Measurements from ENCODE around the gene ABHD12. TPM values are rescaled to one million over a fixed set of nuclear protein-coding genes. Genes with fewer than 3 reads are reported as not detected.
"Not testable (repeated sequence)": the region's sequence is repeated elsewhere in the genome, so short reads cannot be mapped to it uniquely, and the experiment has no call there.

The ABHD12 gene
- total RNA-seq, 4 donors from 2014 or later: 10.0 to 47.6 (median 36.3) TPM

GRCh38 chr20:25402583-25402982 is 11.9 kb upstream of the ABHD12 start:
- intact Hi-C loops (cut with DNase I; ENCODE audit: low total_unique reads): no loop called here
- no peak for DNase-seq
- H3K27me3 ChIP-seq: no peaks in the 10 kb centered on the region
- H3K9me3 ChIP-seq: peaks cover 0 to 6% of the 10 kb centered on the region in 2 donors
- no peaks in the 10 kb centered on the region for H3K4me1 ChIP-seq
- TF ChIP-seq POLR2A (IDR thresholded peaks at IDR 0.05) (no peak), CTCF (IDR thresholded peaks at IDR 0.05) (no peak)
- H3K27ac ChIP-seq: no peak overlapping the region
- no peaks in the 10 kb centered on the region for H3K36me3 ChIP-seq
- no peak overlapping the region for H3K4me3 ChIP-seq

- H3K27ac ChIP-seq; intact Hi-C loops (cut with DNase I; ENCODE audit: low total_unique reads); DNase-seq; H3K9me3 ChIP-seq; H3K36me3 ChIP-seq; H3K4me1 ChIP-seq; H3K27me3 ChIP-seq; H3K4me3 ChIP-seq: not testable (repeated sequence)
Observed at GRCh38 chr20:25400291-25400732, 9.7 kb upstream of the ABHD12 start.

DNA sequence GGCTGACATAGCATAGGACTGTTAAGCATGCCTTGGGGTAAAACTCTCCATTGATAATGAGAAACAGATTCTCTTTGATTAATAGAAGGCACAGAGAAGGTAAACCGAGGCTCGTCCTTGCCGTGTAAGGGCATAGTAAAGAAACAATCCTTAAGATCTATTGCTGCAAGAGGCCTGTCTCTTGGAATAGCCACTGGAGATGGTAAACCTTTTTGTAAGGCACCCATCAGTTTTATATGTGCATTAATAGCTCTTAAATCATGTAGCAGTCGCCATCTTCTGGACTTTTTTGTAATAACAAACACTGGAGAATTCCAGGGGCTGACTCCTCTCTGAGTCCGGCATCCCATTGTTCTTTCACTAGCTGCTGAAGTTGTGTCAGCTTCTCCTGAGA is 8.4 kb upstream of the ABHD12 start:
- TF ChIP-seq POLR2A (IDR thresholded peaks at IDR 0.05): no peak
- TF ChIP-seq CTCF (IDR thresholded peaks at IDR 0.05): peak; percentile 47 to 78 (median 64)
- Histone ChIP-seq H3K9me3 (peaks cover 0 to 6% of the 10 kb centered on the region in 2 donors), H3K4me1 (no peaks in the 10 kb centered on the region), H3K36me3 (no peaks in the 10 kb centered on the region), H3K27ac (no peak overlapping the region), H3K27me3 (no peaks in the 10 kb centered on the region), H3K4me3 (no peak overlapping the region)
- DNase-seq: peak; percentile 29 to 41
- intact Hi-C loops (cut with DNase I; ENCODE audit: low total_unique reads): loop anchor here (5.0 to 10.0 kb wide), 3 partner anchors 104 to 404 kb away; partner anchors contain the start of gene APMAP

- intact Hi-C loops (cut with DNase I; ENCODE audit: low total_unique reads): loop anchor here (5.0 to 10.0 kb wide), 3 partner anchors 104 to 404 kb away; partner anchors contain the start of gene APMAP
- H3K4me3 ChIP-seq: no peak overlapping the region
- TF ChIP-seq CTCF (IDR thresholded peaks at IDR 0.05): no peak
- no peak for TF ChIP-seq POLR2A (IDR thresholded peaks at IDR 0.05)
- no peak overlapping the region for H3K27ac ChIP-seq
- H3K27me3 ChIP-seq: no peaks in the 10 kb centered on the region
- H3K4me1 ChIP-seq: no peaks in the 10 kb centered on the region
- no peak for DNase-seq
- no peaks in the 10 kb centered on the region for H3K36me3 ChIP-seq
- H3K9me3 ChIP-seq: peaks cover 0 to 6% of the 10 kb centered on the region in 2 donors
Observed at GRCh38 chr20:25398376-25399036, 7.9 kb upstream of the ABHD12 start.

DNA sequence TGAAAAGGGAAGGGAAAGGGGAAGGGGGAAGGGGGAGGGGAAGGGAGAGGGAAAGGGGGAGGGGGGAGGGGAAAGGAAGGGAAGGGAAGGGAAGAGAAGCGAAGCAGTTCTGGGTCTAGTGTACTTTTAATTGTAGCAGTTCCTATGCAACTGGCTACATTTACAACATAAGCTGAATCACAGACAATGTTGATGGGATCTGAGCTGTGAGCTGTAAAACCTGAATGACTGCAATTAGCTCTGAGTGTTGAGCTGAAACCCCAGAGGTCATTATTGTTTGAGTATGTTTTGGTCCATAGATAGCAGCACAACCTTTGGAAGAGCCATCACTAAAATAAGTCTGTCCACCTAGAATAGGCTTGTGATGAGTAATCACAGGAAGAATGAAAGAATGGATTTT is 7.2 kb upstream of the ABHD12 start:
- Histone ChIP-seq H3K36me3 (no peaks in the 10 kb centered on the region), H3K27ac (no peak overlapping the region), H3K27me3 (no peaks in the 10 kb centered on the region), H3K4me3 (no peak overlapping the region), H3K4me1 (no peaks in the 10 kb centered on the region), H3K9me3 (peaks cover 0 to 3% of the 10 kb centered on the region in 2 donors)
- intact Hi-C loops (cut with DNase I; ENCODE audit: low total_unique reads): loop anchor here (5.0 to 10.0 kb wide), 3 partner anchors 103 to 403 kb away; partner anchors contain the start of gene APMAP
- DNase-seq: no peak
- TF ChIP-seq POLR2A (IDR thresholded peaks at IDR 0.05): no peak
- no peak for TF ChIP-seq CTCF (IDR thresholded peaks at IDR 0.05)

Data from uterus (tissue), 4 donors.